Nephron (organoid): ENCODE measurements around the gene ERC1.

ENCODE experiments used
- H3K27ac Mint-ChIP-seq, 3 experiments: 2 replicates each; pipeline ENCODE4 v1.8.0; 2020; ENCODE audit warnings: mixed read lengths in 3 of 3, mild to moderate bottlenecking in 2 of 3, moderate library complexity in 1 of 3
- H3K27me3 Mint-ChIP-seq: 2 replicates; pipeline ENCODE4 v1.8.0; 2021; ENCODE audit warnings: low read depth, mild to moderate bottlenecking, moderate library complexity, mixed read lengths
- H3K36me3 Mint-ChIP-seq: 2 replicates; pipeline ENCODE4 v1.8.0; 2020; ENCODE audit warnings: low read depth, mixed read lengths
- H3K4me1 Mint-ChIP-seq: 2 replicates; pipeline ENCODE4 v1.8.0; 2020; ENCODE audit warnings: mixed read lengths
- H3K4me3 Mint-ChIP-seq, 3 experiments: 2 replicates each; pipeline ENCODE4 v1.8.0; 2020; ENCODE audit warnings: mild to moderate bottlenecking in 3 of 3, mixed read lengths in 3 of 3, moderate library complexity in 2 of 3
- H3K9me3 Mint-ChIP-seq: 2 replicates; pipeline ENCODE4 v1.8.0; 2020; ENCODE audit warnings: mixed read lengths
- CTCF ChIP-seq, 3 experiments: fragments of 200-600 bp; sonication (generic); IDR thresholded peaks; one replicate each; pipeline ENCODE4 v1.5.0; 2021; ENCODE audit warnings: antibody characterized with exemption in 3 of 3; ENCODE audit not compliant: unreplicated experiment in 3 of 3

Gene ERC1

GRCh38 chr12:958588-959123 lies 32.4 kb upstream of the ERC1 start:
- Mint-ChIP-seq H3K4me3 (no peak overlapping the region), H3K9me3 (no peaks in the 10 kb centered on the region), H3K27me3 (no peaks in the 10 kb centered on the region), H3K27ac (no peak overlapping the region), H3K4me1 (no peaks in the 10 kb centered on the region), H3K36me3 (no peaks in the 10 kb centered on the region)
- TF ChIP-seq CTCF (IDR thresholded peaks at IDR 0.05; ENCODE audit: unreplicated experiment in 3 of 3): no peak

- no peak for TF ChIP-seq CTCF (IDR thresholded peaks at IDR 0.05; ENCODE audit: unreplicated experiment in 3 of 3)
- no peaks in the 10 kb centered on the region for H3K9me3 Mint-ChIP-seq
- no peak overlapping the region for H3K4me3 Mint-ChIP-seq
- no peaks in the 10 kb centered on the region for H3K27me3 Mint-ChIP-seq
- H3K27ac Mint-ChIP-seq: no peak overlapping the region
- H3K4me1 Mint-ChIP-seq: no peaks in the 10 kb centered on the region
- H3K36me3 Mint-ChIP-seq: no peaks in the 10 kb centered on the region
Measured at GRCh38 chr12:966724-967123, 24.3 kb upstream of the ERC1 start.

- no peaks in the 10 kb centered on the region for H3K9me3 Mint-ChIP-seq
- no peaks in the 10 kb centered on the region for H3K4me1 Mint-ChIP-seq
- H3K27ac Mint-ChIP-seq: peak overlapping the region in 2 of 3 experiments; percentile 9 to 49
- H3K4me3 Mint-ChIP-seq: no peak overlapping the region
- no peaks in the 10 kb centered on the region for H3K36me3 Mint-ChIP-seq
- no peaks in the 10 kb centered on the region for H3K27me3 Mint-ChIP-seq
- TF ChIP-seq CTCF (IDR thresholded peaks at IDR 0.05; ENCODE audit: unreplicated experiment in 3 of 3): no peak
Measured at GRCh38 chr12:967641-968040, 23.4 kb upstream of the ERC1 start.

GRCh38 chr12:968545-968944 lies 22.5 kb upstream of the ERC1 start:
- Mint-ChIP-seq H3K4me1 (no peaks in the 10 kb centered on the region), H3K36me3 (no peaks in the 10 kb centered on the region), H3K4me3 (no peak overlapping the region), H3K9me3 (no peaks in the 10 kb centered on the region), H3K27ac (peak overlapping the region in 2 of 3 experiments; percentile 41 to 49), H3K27me3 (no peaks in the 10 kb centered on the region)
- TF ChIP-seq CTCF (IDR thresholded peaks at IDR 0.05; ENCODE audit: unreplicated experiment in 3 of 3): no peak

GRCh38 chr12:969821-970220 lies 21.2 kb upstream of the ERC1 start:
- Mint-ChIP-seq H3K4me1 (no peaks in the 10 kb centered on the region), H3K36me3 (no peaks in the 10 kb centered on the region), H3K27ac (no peak overlapping the region), H3K27me3 (no peaks in the 10 kb centered on the region), H3K4me3 (no peak overlapping the region), H3K9me3 (no peaks in the 10 kb centered on the region)
- TF ChIP-seq CTCF (IDR thresholded peaks at IDR 0.05; ENCODE audit: unreplicated experiment in 3 of 3): no peak

GRCh38 chr12:971991-972390 lies 19.0 kb upstream of the ERC1 start:
- no peaks in the 10 kb centered on the region for H3K27me3 Mint-ChIP-seq
- H3K27ac Mint-ChIP-seq: no peak overlapping the region
- peaks cover 3% of the 10 kb centered on the region for H3K36me3 Mint-ChIP-seq
- no peaks in the 10 kb centered on the region for H3K4me1 Mint-ChIP-seq
- no peaks in the 10 kb centered on the region for H3K9me3 Mint-ChIP-seq
- TF ChIP-seq CTCF (IDR thresholded peaks at IDR 0.05; ENCODE audit: unreplicated experiment in 3 of 3): no peak
- no peak overlapping the region for H3K4me3 Mint-ChIP-seq
